Measurements from ENCODE around the gene SLC20A1.
"Not testable (repeated sequence)": the region's sequence is repeated elsewhere in the genome, so short reads cannot be mapped to it uniquely, and the experiment has no call there.

The SLC20A1 gene, protein sequence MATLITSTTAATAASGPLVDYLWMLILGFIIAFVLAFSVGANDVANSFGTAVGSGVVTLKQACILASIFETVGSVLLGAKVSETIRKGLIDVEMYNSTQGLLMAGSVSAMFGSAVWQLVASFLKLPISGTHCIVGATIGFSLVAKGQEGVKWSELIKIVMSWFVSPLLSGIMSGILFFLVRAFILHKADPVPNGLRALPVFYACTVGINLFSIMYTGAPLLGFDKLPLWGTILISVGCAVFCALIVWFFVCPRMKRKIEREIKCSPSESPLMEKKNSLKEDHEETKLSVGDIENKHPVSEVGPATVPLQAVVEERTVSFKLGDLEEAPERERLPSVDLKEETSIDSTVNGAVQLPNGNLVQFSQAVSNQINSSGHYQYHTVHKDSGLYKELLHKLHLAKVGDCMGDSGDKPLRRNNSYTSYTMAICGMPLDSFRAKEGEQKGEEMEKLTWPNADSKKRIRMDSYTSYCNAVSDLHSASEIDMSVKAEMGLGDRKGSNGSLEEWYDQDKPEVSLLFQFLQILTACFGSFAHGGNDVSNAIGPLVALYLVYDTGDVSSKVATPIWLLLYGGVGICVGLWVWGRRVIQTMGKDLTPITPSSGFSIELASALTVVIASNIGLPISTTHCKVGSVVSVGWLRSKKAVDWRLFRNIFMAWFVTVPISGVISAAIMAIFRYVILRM

DNA sequence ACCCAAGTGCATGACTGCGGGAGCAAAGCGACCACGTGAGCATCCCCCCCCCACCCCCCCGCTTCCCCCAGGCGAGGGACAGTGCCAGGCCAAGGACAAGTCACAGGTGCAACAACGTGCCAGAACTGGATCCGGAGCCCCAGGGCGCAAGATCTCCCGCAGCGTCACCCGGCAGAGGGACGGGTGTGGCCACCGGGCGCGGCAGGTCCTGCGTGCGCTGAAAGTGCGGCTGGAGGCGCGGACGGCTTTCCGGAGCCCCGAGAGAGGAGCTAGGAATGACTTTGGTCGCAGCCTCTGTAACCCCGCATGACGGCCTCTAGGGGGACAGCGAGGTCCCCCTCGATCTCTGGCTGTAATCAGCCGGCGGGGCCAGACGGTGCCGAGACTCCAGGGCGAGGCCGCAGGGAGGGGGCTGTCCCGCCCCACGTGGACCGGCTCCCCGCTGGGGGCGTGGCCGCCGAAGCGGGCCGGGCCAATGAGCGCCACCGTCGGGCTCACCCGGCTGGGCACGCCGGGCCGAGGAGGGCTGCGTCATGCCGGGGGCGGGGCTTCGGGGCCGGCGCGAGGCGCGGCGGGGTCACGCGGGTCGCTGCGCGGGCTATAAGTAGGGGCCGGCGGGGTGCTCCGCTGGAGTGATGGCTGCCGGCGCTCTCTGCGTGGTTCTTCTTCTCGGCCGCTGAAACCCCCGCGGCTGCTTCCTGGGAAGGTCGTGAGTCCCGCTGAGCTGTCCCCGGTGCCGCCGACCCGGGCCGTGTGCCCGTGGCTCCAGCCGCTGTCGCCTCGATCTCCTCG is at the start of gene SLC20A1:
SLC20A1 (plus strand) TSS at position 630 of the 792 bp plus-strand sequence. CDS start 890 bp downstream, outside the sequence.
- DNase-seq (ENCODE audit: low read depth) = peak; percentile 56

DNA sequence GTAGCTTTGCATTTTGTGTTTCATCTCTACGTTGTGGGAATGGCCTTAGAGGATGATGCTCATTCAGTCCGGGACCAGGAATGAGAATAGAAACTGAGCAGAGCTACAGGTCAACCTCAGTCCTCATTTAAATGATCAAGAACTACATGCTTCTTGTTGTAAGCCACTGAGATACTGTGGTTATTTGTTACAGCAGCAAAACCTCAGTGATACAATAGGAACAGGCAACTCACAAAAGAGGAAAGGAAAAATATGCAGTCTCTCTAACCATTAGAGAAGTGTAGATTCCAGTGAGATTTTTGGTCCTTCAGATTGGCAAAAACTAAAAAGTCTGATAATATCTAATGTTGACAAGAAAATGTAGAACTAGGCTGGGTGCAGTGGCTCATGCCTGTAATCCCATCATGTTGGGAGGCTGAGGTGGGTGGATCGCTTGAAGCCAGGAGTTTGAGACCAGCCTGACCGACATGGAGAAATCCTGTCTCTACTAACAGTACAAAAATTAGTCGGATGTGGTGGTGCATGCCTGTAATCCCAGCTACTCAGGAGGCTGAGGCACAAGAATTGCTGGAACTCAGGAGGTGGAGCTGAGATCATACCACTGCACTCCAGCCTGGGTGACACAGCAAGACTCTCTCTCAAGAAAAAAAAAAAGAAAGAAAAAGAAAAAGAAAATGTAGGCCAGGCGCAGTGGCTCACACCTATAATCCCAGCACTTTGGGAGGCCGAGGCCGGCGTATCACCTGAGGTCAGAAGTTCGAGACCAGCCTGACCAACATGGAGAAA is 48.0 kb upstream of the SLC20A1 start:
- no peak for DNase-seq (ENCODE audit: low read depth)

DNA sequence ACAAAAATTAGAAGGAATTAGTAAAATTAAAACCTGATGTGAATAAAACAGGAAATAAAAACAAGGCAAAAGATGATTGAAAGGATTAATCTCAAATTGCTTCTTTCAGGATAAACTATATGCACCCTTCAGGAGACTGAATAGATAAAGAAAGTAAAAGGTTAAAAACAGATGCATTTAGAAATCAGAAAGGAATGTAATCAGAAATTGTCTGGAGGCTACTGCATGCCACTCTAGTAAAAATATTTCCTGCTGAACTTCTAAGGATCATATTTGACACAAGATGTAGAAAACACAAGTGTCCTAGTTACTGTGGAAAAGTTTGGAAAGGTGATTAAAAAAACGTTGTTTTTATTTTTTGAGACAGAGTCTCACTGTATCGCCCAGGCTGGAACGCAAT is 45.1 kb upstream of the SLC20A1 start:
- DNase-seq (ENCODE audit: low read depth) = no peak

DNA sequence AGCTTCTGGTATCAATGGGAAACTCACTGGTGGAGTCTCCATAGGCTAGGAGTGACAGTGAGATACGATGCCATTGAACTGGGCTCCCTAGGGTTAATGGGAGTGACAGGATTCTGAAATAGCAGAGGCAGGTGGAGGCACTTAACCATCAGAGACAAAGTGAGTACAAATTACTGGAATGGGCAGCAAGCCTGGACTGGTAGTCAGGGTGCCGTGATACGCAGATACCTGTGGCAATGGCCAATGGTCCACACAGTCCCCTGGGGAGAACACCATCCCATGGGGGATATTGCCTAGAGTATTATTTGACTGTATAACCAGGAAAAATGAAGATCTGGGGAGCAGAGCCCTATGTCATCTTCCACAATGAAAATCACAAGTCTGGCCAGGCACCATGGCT is 44.0 kb upstream of the SLC20A1 start:
- DNase-seq (ENCODE audit: low read depth) = no peak

DNA sequence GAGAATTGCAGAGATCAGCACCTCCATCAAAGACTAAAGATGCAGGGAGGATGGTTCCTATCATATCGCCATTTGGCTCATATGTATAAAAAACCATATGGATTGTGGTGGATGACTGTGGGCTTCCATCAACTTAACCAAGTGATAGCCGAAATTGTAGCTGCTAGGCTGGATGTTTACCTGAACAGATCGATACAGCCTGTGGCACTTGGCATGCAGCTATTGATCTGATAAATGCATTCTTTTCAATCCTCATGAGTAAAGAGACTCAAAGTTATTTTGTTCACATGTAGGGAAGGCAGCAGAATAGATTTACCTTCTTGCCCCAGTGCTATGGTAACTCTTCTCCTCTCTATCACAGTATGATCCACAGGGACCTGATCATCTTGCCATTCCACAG is 42.8 kb upstream of the SLC20A1 start:
- no peak for DNase-seq (ENCODE audit: low read depth)

DNA sequence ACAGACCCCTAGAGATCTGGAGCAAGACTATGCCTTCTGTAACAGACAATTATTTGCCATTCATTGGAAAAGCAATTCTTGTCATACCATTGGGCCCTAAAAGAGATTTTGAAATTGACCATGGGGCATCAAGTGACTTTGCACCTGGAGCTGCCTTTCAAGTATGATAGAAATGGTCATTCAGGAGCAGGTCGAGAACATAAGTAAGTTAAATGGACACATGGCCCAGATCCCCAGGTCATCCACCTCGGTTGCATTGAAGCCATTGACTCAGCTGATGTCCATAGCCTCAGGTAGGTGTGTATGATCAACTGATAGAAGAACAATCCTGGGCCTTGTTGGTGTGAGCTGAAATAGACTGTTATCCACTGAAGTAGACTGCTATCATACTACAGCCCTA is 42.0 kb upstream of the SLC20A1 start:
- DNase-seq (ENCODE audit: low read depth) = no peak

DNA sequence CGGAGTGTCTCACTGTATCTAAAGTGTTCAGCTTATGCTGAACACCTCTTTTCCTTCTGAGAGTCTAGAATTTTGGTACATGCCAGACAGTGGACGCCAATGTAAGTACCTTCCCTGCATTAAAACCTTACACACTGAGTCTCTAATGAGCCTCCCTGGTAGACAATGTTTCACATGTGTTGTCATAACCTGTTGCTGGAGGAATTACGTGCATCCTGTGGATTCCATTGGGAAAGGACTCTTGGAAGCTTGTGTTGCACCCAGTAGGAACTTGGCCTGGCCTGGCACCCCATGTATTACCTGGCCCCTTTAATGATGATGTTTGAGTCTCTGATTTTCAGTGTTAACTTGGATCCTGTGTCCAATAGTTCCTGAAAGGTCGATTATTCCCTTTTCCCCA is 40.8 kb upstream of the SLC20A1 start:
- no peak for DNase-seq (ENCODE audit: low read depth)

DNA sequence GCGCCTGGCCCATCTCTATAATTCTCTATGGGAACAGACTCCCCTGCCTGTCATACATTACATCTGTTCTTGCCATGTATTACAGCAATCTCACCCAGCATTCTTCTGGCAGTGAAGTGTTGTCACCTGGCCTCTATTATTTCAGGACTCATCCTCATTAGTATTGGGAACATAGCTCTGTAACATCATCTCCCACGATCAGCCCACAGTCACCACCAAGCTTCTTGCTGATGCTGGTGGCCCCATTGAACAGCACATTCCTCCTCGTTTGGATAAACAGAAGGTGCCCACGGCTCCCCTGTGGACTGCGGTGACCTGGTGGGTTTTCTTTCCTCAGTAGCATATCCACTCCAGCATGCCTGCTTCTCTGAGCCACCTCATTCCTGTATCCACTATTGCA is 39.8 kb upstream of the SLC20A1 start:
- DNase-seq (ENCODE audit: low read depth) = no peak

DNA sequence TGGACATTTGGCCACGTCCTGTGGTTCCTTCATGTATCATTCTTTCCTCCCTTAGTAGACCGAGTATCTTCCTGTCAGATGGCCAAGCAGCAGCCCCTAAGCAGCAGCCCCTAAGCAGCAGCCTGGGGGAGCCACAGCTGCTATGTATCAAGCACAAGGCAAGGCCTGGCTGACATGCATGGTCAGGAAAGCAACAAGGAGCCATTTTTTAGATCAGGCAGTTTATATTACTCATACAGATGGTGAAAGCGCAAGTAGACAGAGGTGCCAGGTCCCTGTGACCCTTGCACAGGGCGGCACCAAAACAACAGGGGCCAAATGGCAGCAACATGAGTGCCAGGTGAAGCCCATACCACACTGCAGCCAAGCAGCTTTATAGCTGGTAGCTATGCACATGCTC is 39.2 kb upstream of the SLC20A1 start:
- no peak for DNase-seq (ENCODE audit: low read depth)

DNA sequence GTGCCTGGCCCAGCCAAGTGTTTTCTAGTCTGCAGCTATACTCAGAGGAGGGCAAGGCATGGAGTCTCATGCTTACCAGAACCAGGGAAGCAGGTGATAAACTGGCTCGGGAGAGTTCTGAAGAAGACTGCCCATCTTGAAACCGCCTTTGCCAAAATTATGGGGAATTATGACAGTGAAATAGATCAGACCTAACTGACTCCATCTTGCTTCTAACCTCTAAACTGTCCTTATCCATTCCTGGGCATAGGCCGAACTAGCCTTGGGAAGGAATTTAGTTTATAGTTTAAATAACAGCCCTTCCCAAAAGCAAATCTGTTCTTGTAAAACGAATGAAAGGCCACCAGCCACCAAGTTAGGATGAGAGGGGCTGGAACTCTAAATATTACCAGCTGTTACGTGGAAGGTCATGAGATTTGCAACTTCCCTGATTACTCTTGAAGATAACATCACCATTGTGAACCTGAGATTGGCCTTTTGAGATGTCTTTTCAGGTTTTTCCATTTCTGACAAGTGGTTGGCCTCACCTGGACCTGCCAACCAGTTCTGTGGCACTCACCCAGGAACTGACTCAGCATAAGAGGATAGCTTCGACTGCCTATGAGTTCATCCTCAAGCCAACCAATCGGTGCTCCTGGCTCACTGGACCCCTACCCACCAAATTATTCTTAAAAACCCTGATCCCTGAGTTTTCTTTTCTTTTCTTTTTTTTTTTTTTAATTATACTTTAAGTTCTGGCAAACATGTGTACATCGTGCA is 37.9 kb upstream of the SLC20A1 start:
- DNase-seq (ENCODE audit: low read depth) = no peak

DNA sequence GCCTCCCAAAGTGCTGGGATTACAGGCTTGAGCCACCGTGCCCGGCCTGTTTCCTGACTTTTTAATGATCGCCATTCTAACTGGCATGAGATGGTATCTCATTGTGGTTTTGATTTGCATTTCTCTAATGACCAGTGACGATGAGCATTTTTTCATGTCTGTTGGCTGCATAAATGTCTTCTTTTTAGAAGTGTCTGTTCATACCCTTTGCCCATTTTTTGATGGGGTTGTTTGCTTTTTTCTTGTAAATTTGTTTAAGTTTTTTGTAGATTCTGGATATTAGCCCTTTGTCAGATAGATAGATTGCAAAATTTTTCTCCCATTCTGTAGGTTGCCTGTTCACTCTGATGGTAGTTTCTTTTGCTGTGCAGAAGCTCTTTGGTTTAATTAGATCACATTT is 36.4 kb upstream of the SLC20A1 start:
- not testable (repeated sequence) for DNase-seq (ENCODE audit: low read depth)

DNA sequence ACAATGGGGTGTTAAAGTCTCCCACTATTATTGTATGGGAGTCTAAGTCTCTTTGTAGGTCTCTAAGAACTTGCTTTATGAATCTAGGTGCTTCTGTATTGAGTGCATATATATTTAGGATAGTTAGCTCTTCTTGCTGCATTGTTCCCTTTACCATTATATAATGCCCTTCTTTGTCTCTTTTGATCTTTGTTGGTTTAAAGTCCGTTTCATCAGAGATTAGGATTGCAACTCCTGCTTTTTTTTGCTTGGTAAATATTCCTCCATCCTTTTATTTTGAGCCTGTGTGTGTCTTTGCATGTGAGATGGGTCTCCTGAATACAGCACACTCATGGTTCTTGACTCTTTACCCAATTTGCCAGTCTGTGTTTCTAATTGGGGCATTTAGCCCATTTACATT is 33.5 kb upstream of the SLC20A1 start:
- not testable (repeated sequence) for DNase-seq (ENCODE audit: low read depth)

DNA sequence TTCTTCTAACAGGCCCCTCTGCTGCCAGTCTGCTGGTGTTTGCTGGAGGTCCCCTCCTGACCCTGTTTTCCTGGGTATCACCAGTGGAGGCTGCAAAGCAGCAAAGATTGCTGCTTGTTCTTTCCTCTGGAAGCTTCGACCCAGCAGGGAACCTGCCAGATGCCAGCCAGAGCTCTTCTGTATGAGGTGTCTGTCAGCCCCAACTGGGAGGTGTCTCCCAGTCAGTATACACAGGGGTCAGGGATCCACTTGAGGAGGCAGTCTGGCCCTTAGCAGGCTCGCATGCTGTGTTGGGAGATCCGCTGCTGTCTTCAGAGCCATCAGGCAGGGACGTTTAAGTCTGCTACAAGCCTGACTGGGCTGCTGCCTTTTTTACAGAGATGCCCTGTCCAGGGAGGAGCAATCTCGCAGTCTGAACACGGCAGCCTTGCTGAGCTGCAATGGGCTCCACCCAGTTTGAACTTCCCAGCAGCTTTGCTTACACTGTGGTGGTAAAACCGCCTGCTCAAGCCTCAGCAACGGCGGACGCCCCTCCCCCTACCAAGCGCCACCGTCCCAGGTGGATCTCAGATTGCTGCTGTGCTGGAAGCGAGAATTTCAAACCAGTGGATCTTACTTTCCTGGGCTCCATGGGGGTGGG is 31.4 kb upstream of the SLC20A1 start:
- DNase-seq (ENCODE audit: low read depth) = no peak

DNA sequence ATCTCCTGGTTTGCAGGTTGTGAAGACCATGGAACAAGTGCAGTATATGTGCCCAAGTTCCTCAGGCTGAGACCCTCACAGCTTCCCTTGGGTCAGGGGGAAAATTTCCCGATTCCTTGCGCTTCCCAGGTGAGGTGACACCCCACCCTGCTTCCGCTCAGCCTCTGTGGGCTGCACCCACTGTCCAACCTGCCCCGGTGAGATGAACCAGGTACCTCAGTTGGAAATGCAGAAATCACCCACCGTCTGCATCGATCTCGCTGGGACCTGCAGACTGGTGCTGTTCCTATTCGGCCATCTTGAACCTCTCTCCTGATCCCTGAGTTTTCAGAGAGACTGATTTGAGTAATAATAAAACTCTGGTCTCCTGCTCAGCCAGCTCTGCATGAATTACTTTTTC is 30.7 kb upstream of the SLC20A1 start:
- no peak for DNase-seq (ENCODE audit: low read depth)

DNA sequence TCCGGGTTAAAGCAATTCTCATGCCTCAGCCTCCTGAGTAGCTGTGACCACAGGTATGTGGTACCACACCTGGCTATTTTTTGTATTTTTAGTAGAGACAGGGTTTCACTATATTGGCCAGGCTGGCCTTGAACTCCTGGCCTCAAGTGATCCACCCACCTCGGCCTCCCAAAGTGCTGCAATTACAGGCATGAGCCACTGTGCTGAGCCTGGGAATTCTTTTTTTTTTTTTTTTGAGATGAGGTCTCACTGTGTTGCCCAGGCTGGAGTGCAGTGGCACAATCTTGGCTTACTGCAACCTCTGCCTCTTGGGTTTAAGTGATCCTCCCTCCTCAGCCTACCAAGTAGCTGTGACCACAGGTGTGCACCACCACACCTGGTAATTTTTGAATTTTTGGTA is 29.9 kb upstream of the SLC20A1 start:
- DNase-seq (ENCODE audit: low read depth) = not testable (repeated sequence)

DNA sequence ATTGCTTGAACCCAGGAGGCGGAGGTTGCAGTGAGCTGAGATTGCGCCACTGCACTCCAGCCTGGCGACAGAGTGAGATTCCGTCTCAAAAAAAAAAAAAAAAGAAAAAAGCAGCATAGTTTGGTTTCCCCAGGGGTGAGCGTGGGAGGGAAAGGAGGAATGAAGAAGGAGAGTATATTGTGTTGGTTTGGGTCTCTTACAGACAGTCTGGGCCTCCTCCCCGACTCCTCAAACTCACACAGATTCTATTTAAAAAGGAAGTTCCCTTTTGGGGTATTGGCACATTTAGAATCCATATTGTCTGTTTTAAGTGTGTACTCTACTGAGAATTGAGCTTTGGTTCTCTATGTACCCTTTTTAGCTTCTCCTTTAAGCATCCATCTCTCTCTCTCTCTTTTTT is 27.4 kb upstream of the SLC20A1 start:
- no peak for DNase-seq (ENCODE audit: low read depth)

DNA sequence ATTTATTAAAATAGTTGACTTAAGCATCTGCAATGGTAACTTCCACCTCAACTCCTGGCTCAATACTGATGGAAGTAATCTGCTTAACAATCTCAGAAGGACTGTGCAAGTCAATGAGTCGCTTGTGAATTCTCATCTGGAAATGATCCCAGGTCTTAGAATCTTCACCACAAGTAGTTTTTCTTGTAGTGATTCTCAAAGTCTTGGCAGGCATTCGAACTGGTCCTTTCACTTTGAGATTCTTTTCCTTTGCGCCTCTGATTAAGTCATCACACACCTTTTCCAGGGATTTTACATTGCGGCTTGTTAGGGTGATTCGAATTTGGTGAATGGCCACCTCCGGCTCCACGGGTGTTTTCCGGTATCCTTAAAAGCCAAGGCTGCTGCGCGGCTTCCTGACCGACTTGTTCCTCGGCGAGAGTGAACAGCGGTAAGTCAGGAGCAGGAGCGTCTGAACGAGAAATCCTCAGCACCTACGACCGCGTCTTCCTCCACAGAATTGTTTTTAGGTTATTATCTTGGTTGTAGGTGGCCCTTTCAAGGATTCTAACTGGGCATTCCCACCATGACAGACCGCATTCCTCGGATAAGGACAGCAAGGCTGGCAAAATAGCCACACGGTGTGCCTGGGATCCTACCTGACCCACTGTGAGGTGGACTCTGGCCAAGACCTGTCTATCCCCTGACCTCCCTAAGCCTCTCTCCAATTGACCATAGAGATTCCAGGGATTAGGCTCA is 23.8 kb upstream of the SLC20A1 start:
- no peak for DNase-seq (ENCODE audit: low read depth)

DNA sequence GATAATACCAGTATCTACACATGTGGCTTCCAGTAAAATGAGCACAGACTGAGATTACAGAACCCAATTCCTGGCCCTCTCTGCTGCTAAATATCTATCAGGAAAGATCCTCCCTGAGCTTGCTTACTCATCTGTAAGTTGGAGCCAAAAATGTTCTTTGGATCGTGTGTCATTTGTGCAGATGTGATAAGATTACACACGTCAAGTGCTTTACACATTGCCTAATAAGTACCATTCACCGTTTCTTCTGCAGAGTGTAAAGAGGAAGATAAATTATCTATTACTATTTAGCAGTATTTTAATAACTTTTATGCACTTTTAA is 23.2 kb upstream of the SLC20A1 start:
- peak; percentile 84 for DNase-seq (ENCODE audit: low read depth)

DNA sequence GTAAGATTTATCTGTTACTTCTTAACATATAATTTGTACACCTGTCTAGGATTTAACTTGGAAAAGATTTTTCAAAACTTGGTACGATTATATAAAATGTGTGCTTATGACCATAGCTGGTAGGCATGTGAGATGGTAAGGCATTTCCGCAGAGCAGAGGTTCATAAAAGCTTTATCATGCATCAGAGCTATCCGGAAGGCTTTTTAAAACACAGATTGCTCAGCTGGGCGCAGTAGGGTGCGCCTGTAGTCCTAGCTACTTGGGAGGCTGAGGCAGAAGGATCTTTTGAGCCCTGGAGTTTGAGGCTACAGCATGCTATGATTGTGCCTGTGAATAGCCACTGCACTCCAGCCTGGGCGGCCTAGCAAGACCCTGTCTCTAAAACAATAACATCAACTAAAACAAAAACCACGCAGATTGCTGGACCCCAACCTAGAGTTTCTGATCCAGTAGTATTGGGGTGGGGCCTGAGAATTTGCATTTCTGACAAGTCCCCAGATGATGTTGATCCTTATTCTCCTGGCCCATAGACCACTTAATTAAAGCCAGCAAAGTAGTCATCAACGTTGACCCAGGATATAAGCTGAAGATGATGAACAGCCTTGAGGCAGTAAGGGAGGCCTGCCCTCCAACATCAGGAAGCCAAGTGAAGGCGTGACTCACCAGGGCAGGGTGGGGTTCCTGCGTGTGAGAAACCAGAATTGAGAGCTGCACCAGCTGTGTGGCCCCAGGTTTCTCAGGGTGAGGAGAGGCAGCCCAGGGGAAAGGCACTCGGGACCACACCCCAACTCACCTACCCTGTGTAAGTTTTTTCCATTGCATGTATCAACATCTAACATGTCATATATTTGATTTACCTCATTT is 21.6 kb upstream of the SLC20A1 start:
- DNase-seq (ENCODE audit: low read depth) = no peak
